Smooth muscle cell (in vitro differentiated cells): Measurements from ENCODE around the gene ARHGEF2. TPM values are rescaled to one million over a fixed set of nuclear protein-coding genes. Genes with fewer than 3 reads are reported as not detected.

ENCODE experiments used
- DNase-seq: peaks from one replicate; lab custom pipeline; 2025; ENCODE audit not compliant: unreplicated experiment; lab: John Stamatoyannopoulos, UW
- H2AFZ ChIP-seq: fragments of 200-600 bp; sonication (generic); 2 replicates; pipeline ENCODE4 v1.6.0; 2016; ENCODE audit warnings: antibody characterized with exemption, low read depth, mild to moderate bottlenecking
- H3F3A ChIP-seq: fragments of 200-600 bp; sonication (generic); 2 replicates; pipeline ENCODE4 v1.6.0; 2017; ENCODE audit warnings: antibody characterized with exemption, low read depth
- H3K27ac ChIP-seq: fragments of 200-600 bp; sonication (generic); 2 replicates; pipeline ENCODE4 v1.5.1; 2016; ENCODE audit warnings: low read depth, mild to moderate bottlenecking
- H3K27me3 ChIP-seq: fragments of 200-600 bp; sonication (generic); 2 replicates; pipeline ENCODE4 v1.6.1; 2016; ENCODE audit warnings: low read depth, mild to moderate bottlenecking
- H3K36me3 ChIP-seq: fragments of 200-600 bp; sonication (generic); 2 replicates; pipeline ENCODE4 v1.5.1; 2016; ENCODE audit warnings: low read depth
- H3K4me1 ChIP-seq: fragments of 200-600 bp; sonication (generic); 2 replicates; pipeline ENCODE4 v1.5.1; 2016; ENCODE audit warnings: low read depth
- H3K4me2 ChIP-seq: fragments of 200-600 bp; sonication (generic); 2 replicates; pipeline ENCODE4 v1.6.0; 2016; ENCODE audit warnings: mild to moderate bottlenecking
- H3K4me3 ChIP-seq: fragments of 200-600 bp; sonication (generic); 2 replicates; pipeline ENCODE4 v1.5.1; 2016; ENCODE audit warnings: mild to moderate bottlenecking
- H3K79me2 ChIP-seq: fragments of 200-600 bp; sonication (generic); 2 replicates; pipeline ENCODE4 v1.6.0; 2016; ENCODE audit warnings: low read depth, mild to moderate bottlenecking
- H3K9ac ChIP-seq: fragments of 200-600 bp; sonication (generic); 2 replicates; pipeline ENCODE4 v1.6.0; 2016; ENCODE audit warnings: low read depth
- H3K9me3 ChIP-seq: fragments of 200-600 bp; sonication (generic); replicated peaks from 2 replicates; pipeline ENCODE4 v1.5.1; 2016; ENCODE audit warnings: low read depth
- H4K20me1 ChIP-seq: fragments of 200-600 bp; sonication (generic); 2 replicates; pipeline ENCODE4 v1.6.0; 2016; ENCODE audit warnings: low read depth
- CTCF ChIP-seq: fragments of 200-600 bp; sonication (generic); IDR thresholded peaks from 2 replicates; pipeline ENCODE4 v1.5.1; 2017; ENCODE audit warnings: borderline replicate concordance, mild to moderate bottlenecking, antibody characterized with exemption; ENCODE audit not compliant: insufficient read depth, poor library complexity, severe bottlenecking
- WGBS: methylation state at CpG from one replicate; pipeline ENCODE4 v1.1.7; 2016; ENCODE audit warnings: low lambda C conversion rate; 5-methylcytosine and 5-hydroxymethylcytosine counted together
- polyA plus RNA-seq: library from polyadenylated mRNA; unstranded; fragments of >200 nt; fragmentation: Nextera tagmentation; extraction: Ambion mirVana; gene quantifications from 2 replicates; pipeline ENCODE4 v1.2.1, GENCODE V29; 2016
- total RNA-seq: library from RNA; depleted of rRNA; stranded (reverse); fragments of >200 nt; gene quantifications from 2 replicates; pipeline ENCODE4 v1.2.3, GENCODE V29; 2014

Gene ARHGEF2
- total and polyA plus RNA-seq, 2 experiments from 2014 or later = 21.0 to 30.2 TPM

- WGBS = 9% methylated on average over 8 of the region's 8 CpGs
- Histone ChIP-seq H3K79me2 (peaks cover 77% of the 10 kb centered on the region), H3K9me3 (no peaks in the 10 kb centered on the region), H4K20me1 (peaks cover 35% of the 10 kb centered on the region), H3F3A (peaks cover 35% of the 10 kb centered on the region), H2AFZ (peak overlapping the region; percentile 54), H3K36me3 (no peaks in the 10 kb centered on the region), H3K4me1 (peaks cover 64% of the 10 kb centered on the region), H3K27ac (peak overlapping the region; percentile 96), H3K27me3 (no peaks in the 10 kb centered on the region), H3K4me3 (peak overlapping the region; percentile 97), H3K4me2 (peak overlapping the region; percentile 90), H3K9ac (peak overlapping the region; percentile 89)
- DNase-seq = no peak
- TF ChIP-seq CTCF = no peak
These were observed 654 bp upstream of the ARHGEF2 start for GRCh38 chr1:155978973-155979429.

- DNase-seq = no peak
- Histone ChIP-seq H3K79me2 (peaks cover 89% of the 10 kb centered on the region), H4K20me1 (peaks cover 47% of the 10 kb centered on the region), H2AFZ (peak overlapping the region; percentile 54), H3K27me3 (no peaks in the 10 kb centered on the region), H3F3A (peaks cover 23% of the 10 kb centered on the region), H3K9ac (peak overlapping the region; percentile 89), H3K4me1 (peaks cover 52% of the 10 kb centered on the region), H3K9me3 (no peaks in the 10 kb centered on the region), H3K27ac (peak overlapping the region; percentile 96), H3K4me3 (peak overlapping the region; percentile 97), H3K4me2 (peak overlapping the region; percentile 90), H3K36me3 (no peaks in the 10 kb centered on the region)
- no peak for TF ChIP-seq CTCF
- WGBS = 2% methylated on average over 34 of the region's 52 CpGs
These were observed 540 bp downstream of the ARHGEF2 start for GRCh38 chr1:155977690-155978324.

- peaks cover 46% of the 10 kb centered on the region for H3K4me1 ChIP-seq
These were observed 1.2 kb downstream of the ARHGEF2 start for GRCh38 chr1:155976913-155977689.

More at GRCh38 chr1:155976913-155977689, 1.2 kb downstream of the ARHGEF2 start:
- H3K36me3 ChIP-seq = no peaks in the 10 kb centered on the region
- no peak for DNase-seq
- peaks cover 54% of the 10 kb centered on the region for H4K20me1 ChIP-seq
- H3K9ac ChIP-seq = peak overlapping the region; percentile 89
- H3K4me3 ChIP-seq = peak overlapping the region; percentile 97
- no peak for TF ChIP-seq CTCF
- H2AFZ ChIP-seq = no peak overlapping the region
- H3K27ac ChIP-seq = peak overlapping the region; percentile 96
- WGBS = 28% methylated on average over 5 of the region's 5 CpGs
- H3K4me2 ChIP-seq = peak overlapping the region; percentile 90
- peaks cover 21% of the 10 kb centered on the region for H3F3A ChIP-seq
- H3K27me3 ChIP-seq = no peaks in the 10 kb centered on the region
- H3K9me3 ChIP-seq = no peaks in the 10 kb centered on the region
- peaks cover 92% of the 10 kb centered on the region for H3K79me2 ChIP-seq
